ENCODE measurements around the gene TBCE. TPM values are rescaled to one million over a fixed set of nuclear protein-coding genes. Genes with fewer than 3 reads are reported as not detected.
"Not testable (repeated sequence)": the region's sequence is repeated elsewhere in the genome, so short reads cannot be mapped to it uniquely, and the experiment has no call there.

TBCE gene
- total and polyA plus RNA-seq, 7 donors = 20.6 to 41.5 (median 26.8) TPM

GRCh38 chr1:235375919-235376605 lies 8.8 kb downstream of the TBCE start:
- DNase-seq (no peak), ATAC-seq (no peak)
- no peaks in the 10 kb centered on the region for H3K4me1 ChIP-seq
- 96 to 98% (median 97%) methylated on average over 6 of the region's 6 CpGs for WGBS, 3 donors
- intact Hi-C loops (cut with DNase I) = loop anchor here in 1 of 2 donors (5.0 kb wide), 1 partner anchor 36 kb away; no protein-coding TSS in a partner anchor
- no peaks in the 10 kb centered on the region for H3K27me3 ChIP-seq (ENCODE audit: insufficient read depth in 3 of 3, low read length in 2 of 3)
- H3K27ac ChIP-seq = no peak overlapping the region
- peaks cover 0 to 38% of the 10 kb centered on the region in 2 donors for H3K36me3 ChIP-seq (ENCODE audit: insufficient read depth in 1 of 2, low read depth in 1 of 2)
- TF ChIP-seq, protein P1, sequence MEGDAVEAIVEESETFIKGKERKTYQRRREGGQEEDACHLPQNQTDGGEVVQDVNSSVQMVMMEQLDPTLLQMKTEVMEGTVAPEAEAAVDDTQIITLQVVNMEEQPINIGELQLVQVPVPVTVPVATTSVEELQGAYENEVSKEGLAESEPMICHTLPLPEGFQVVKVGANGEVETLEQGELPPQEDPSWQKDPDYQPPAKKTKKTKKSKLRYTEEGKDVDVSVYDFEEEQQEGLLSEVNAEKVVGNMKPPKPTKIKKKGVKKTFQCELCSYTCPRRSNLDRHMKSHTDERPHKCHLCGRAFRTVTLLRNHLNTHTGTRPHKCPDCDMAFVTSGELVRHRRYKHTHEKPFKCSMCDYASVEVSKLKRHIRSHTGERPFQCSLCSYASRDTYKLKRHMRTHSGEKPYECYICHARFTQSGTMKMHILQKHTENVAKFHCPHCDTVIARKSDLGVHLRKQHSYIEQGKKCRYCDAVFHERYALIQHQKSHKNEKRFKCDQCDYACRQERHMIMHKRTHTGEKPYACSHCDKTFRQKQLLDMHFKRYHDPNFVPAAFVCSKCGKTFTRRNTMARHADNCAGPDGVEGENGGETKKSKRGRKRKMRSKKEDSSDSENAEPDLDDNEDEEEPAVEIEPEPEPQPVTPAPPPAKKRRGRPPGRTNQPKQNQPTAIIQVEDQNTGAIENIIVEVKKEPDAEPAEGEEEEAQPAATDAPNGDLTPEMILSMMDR (IDR thresholded peaks at IDR 0.05) = no peak
- no peak overlapping the region for H3K4me3 ChIP-seq
- H3K9me3 ChIP-seq = no peaks in the 10 kb centered on the region

DNA sequence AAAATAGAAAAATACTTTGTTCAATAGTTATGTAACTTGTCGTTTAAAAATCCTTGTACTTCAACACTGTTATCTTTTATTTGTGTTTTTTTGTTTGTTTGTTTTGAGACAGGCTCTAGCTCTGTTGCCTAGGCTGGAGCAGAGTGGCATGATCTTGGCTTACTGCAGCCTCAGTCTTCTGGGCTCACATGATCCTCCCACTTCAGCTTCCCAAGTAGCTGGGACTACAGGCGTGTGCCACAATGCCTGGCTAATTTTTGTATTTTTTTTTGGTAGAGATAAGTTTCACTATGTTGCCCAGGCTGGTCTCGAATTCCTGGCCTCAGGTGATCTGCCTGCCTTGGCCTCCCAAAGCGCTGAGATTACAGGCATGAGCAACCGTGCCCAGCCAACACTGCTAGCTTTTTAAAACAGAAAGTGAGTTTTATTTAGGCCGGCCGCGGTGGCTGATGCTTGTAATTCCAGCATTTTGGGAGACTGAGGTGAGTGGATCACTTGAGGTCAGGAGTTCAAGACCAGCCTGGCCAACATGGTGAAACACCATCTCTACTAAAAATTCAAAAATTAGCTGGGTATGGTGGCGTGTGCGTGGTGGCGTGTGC lies 11.0 kb downstream of the TBCE start:
- H3K4me3 ChIP-seq; H3K4me1 ChIP-seq; DNase-seq; H3K27me3 ChIP-seq (ENCODE audit: insufficient read depth in 3 of 3, low read length in 2 of 3); ATAC-seq; H3K9me3 ChIP-seq; H3K27ac ChIP-seq: not testable (repeated sequence)
- intact Hi-C loops (cut with DNase I) = loop anchor here in 1 of 2 donors (5.0 kb wide), 1 partner anchor 34 kb away; no protein-coding TSS in a partner anchor
- H3K36me3 ChIP-seq (ENCODE audit: insufficient read depth in 1 of 2, low read depth in 1 of 2) = peaks cover 0 to 38% of the 10 kb centered on the region in 2 donors
- 87 to 91% (median 90%) methylated on average over 11 of the region's 11 CpGs for WGBS, 3 donors

DNA sequence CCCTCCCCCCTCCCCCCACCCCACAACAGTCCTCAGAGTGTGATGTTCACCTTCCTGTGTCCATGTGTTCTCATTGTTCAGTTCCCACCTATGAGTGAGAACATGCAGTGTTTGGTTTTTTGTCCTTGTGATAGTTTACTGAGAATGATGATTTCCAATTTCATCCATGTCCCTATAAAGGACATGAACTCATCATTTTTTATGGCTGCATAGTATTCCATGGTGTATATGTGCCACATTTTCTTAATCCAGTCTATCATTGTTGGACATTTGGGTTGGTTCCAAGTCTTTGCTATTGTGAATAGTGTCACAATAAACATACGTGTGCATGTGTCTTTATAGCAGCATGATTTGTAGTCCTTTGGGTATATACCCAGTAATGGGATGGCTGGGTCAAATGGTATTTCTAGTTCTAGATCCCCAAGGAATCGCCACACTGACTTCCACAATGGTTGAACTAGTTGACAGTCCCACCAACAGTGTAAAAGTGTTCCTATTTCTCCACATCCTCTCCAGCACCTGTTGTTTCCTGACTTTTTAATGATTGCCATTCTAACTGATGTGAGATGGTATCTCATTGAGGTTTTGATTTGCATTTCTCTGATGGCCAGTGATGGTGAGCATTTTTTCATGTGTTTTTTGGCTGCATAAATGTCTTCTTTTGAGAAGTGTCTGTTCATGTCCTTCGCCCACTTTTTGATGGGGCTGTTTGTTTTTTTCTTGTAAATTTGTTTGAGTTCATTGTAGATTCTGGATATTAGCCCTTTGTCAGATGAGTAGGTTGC lies 14.9 kb downstream of the TBCE start:
- H3K27me3 ChIP-seq (ENCODE audit: insufficient read depth in 3 of 3, low read length in 2 of 3); H3K4me1 ChIP-seq; H3K27ac ChIP-seq; H3K9me3 ChIP-seq; H3K4me3 ChIP-seq; intact Hi-C loops (cut with DNase I); DNase-seq; ATAC-seq: not testable (repeated sequence)
- WGBS, 3 donors = 100% methylated on average over 1 of the region's 3 CpGs; no CpG with 5 or more reads in 2 of the 3 donors
- peaks cover 0 to 23% of the 10 kb centered on the region in 2 donors for H3K36me3 ChIP-seq (ENCODE audit: insufficient read depth in 1 of 2, low read depth in 1 of 2)

GRCh38 chr1:235385633-235386032 lies 18.4 kb downstream of the TBCE start:
- H3K4me1 ChIP-seq; ATAC-seq; H3K9me3 ChIP-seq; H3K36me3 ChIP-seq (ENCODE audit: insufficient read depth in 1 of 2, low read depth in 1 of 2); H3K4me3 ChIP-seq; DNase-seq; H3K27ac ChIP-seq; H3K27me3 ChIP-seq (ENCODE audit: insufficient read depth in 3 of 3, low read length in 2 of 3); intact Hi-C loops (cut with DNase I): not testable (repeated sequence)
- WGBS, 3 donors = 63 to 100% (median 100%) methylated on average over 1 of the region's 1 CpG

DNA sequence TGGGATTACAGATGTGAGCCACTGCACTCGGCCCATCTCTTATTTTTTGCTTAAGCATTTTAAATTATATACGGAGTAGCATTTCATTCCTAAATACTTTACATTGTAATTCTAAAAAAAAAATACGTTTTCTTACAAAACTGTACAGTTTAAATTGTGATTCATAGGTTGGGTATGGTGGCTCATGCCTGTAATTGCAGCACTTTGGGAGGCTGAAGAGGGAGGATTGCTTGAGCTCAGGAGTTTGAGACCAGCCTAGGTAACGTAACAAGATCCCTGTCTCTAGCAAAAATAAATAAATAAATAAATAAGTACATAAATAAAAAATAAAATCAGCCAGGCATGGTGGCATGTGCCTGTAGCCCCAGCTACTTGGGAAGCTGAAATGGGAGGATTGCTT lies 24.6 kb downstream of the TBCE start:
- TF ChIP-seq, protein P1 (IDR thresholded peaks at IDR 0.05) = no peak
- ATAC-seq (no peak), DNase-seq (no peak)
- no peaks in the 10 kb centered on the region for H3K36me3 ChIP-seq (ENCODE audit: insufficient read depth in 1 of 2, low read depth in 1 of 2)
- H3K9me3 ChIP-seq = peaks cover 6% of the 10 kb centered on the region
- H3K27ac ChIP-seq = no peak overlapping the region
- no peak overlapping the region for H3K4me3 ChIP-seq
- H3K27me3 ChIP-seq (ENCODE audit: insufficient read depth in 3 of 3, low read length in 2 of 3) = no peaks in the 10 kb centered on the region
- intact Hi-C loops (cut with DNase I) = no loop called here
- WGBS, 3 donors = 94 to 98% (median 97%) methylated on average over 4 of the region's 4 CpGs
- no peaks in the 10 kb centered on the region for H3K4me1 ChIP-seq

DNA sequence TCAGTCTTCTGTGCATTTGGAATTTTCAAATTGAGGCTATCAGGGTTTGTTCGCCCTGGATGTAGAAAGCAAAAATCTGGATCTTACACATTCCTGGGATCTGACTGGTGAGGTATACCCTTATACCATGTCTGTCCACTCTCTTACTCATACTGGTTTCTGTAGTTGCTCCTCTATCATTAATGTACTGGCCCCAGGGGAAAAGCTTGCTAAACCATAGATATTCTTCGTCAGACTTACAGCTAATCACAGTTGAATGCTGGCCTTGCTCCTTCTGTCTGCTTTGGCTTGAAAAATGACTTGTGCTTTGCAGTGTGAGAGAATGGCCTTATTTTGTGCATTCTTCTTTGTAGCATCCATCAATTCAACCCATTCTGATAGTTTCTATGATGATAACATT lies 30.5 kb downstream of the TBCE start:
- WGBS, 3 donors = 89 to 96% (median 89%) methylated on average over 2 of the region's 2 CpGs
- ATAC-seq = no peak
- H3K36me3 ChIP-seq (ENCODE audit: insufficient read depth in 1 of 2, low read depth in 1 of 2) = peaks cover 0 to 11% of the 10 kb centered on the region in 2 donors
- no peak overlapping the region for H3K27ac ChIP-seq
- H3K4me1 ChIP-seq = no peaks in the 10 kb centered on the region
- H3K9me3 ChIP-seq = no peaks in the 10 kb centered on the region
- no peak overlapping the region for H3K4me3 ChIP-seq
- no peaks in the 10 kb centered on the region for H3K27me3 ChIP-seq (ENCODE audit: insufficient read depth in 3 of 3, low read length in 2 of 3)
- intact Hi-C loops (cut with DNase I) = no loop called here
- no peak for DNase-seq
- TF ChIP-seq, protein P1 (IDR thresholded peaks at IDR 0.05) = no peak
